HUDEP-2 (cell line): ENCODE results near the gene SEC14L1.
A peak's percentile ranks its signal among the peaks of the same experiment; 100 is the strongest.
"Not testable (repeated sequence)": the region's sequence is repeated elsewhere in the genome, so short reads cannot be mapped to it uniquely, and the experiment has no call there.

ENCODE experiments used
- DNase-seq, 76 experiments: peaks; one replicate each; lab custom pipeline; 2025; ENCODE audit not compliant: unreplicated experiment in 76 of 76; lab: John Stamatoyannopoulos, UW

Gene SEC14L1

DNA sequence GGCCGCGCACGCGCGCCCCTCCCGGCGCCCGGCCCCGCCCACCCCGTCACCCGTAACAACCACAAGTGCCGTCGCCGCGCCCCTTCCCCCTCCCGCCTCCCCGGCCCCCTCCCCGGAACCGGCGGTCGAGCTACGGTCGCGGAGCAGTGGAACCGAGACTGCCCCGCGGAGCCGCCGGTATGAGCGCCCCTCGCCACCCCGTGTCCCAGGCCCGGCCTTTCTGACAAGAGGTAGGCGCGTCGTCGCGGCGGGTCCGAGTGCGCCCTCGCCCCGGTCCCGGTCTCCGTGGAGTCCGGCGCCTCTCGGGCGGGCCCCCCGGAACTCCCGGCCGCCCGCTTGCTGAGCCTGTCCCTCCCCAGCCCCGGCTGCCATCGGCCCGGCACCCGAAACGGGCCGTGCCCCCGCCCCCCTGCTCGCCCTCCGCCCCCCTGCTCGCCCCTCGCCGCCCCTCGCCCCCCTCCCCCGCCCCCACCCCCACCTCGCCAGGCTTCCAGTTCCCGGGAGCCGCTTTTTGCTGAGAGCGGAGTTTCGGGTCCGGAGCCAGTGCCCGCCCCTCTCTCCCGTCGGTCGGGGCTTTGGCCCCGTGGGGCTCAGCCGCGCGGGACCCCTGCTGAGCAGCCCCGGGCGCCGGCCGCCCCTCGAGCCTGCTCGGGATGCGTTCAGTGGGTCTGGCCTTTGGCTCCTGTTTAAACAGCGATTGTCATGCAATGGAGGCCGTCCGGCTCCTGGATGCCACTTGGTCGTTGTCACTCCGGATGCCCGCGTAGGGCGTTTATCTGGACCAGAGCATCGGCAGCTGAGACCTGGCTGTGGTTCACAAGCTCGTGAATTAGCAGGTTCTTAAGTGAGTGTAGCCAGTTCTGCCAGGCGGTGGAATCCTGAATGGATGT lies at the start of gene SEC14L1:
TSS of gene SEC14L1 (plus strand) at position 92 of the 890 bp plus-strand sequence. CDS start 2,628 bp downstream, outside the sequence.
- DNase-seq = peak in 71 of 76 experiments; percentile 12 to 83 (median 63)

DNA sequence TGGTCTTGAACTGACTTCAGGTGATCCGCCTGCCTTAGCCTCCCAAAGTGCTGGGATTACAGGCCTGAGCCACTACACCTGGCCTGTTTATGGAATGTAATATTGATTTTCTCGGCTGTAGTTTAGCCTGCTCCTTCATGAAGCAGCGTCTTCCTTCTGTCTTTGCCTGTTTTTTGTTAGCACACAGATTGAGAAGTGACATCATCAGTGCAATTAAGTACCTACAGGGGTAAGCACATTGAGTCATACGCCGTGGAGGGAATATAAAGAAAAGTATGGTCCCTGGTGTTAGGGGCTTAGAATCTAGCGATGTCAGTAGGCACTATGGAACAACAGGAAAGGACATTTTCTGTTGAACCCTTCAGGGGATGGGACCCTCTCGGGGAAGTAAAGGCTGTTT lies 48.7 kb upstream of the SEC14L1 start:
- DNase-seq = no peak

DNA sequence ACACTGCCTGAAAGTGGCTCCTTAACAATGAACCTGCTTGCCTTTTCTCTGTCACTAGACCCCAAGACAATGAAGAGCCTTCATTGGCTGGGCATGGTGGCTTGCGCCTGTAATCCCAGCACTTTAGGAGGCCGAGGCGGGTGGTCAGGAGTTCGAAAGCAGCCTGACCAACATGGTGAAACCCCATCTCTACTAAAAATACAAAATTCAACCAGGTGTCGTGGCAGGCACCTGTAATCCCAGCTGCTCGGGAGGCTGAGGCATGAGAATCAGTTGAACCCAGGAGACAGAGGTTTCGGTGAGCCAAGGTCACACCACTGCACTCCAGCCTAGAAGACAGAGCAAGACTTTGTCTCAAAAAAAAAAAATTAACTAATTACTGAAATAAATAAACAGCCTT lies 45.3 kb upstream of the SEC14L1 start:
- DNase-seq = no peak

DNA sequence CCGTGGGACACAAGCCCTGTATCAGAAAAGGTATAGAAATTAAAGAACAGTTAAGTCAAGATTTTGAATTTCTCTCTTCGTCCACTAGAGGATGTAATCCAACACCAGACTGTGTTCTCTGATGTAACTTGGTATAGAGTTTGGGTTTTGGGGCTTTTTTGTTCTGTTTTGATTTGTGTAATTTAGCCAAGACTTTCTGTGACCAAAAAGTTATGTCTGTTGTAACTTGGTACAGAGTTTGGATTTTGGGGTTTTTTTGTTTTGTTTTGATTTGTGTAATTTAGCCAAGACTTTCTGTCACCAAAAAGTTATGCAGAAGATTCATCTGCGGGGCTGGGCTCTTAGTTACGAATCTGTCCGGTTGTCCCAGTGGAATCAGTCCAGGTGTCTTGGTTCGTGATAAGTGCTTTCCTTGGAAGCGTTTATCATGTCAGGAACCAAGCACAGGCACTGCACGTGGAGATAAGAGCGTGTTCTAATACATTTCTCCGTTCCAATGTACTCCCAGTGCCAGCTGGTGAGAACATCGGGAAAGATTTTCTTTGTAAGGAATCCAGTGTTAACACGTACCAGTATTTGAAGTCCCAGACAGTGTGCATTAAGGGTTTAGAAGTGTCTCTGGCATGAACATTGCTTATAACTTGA lies 44.1 kb upstream of the SEC14L1 start:
- peak in 5 of 76 experiments; percentile 9 to 32 (median 22) for DNase-seq

DNA sequence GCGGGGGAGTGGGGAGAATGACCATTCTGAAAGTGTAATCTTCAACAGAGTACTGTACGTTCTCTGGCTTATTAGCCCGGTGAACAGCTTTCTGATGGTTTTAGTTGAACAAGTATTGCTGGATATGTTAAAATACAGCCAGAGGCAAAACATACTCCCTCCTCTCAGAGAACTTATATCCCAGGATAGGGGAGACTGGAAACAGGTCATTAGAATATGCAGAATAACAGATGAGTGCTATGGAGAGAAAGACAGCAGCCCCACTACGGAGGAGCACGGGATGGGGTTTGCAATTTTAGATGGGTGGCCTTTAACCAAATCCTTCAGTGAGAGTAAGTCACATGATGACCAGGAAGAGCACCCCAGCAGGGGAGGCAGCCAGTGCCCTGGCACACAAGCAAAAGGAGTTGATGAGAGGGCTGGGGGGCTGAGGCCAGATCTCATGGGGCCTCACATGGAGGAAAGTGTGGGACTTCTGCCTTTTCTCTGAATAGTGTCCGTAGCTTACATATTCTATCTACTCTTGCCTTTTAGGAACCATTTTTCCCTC lies 43.1 kb upstream of the SEC14L1 start:
- DNase-seq = no peak

DNA sequence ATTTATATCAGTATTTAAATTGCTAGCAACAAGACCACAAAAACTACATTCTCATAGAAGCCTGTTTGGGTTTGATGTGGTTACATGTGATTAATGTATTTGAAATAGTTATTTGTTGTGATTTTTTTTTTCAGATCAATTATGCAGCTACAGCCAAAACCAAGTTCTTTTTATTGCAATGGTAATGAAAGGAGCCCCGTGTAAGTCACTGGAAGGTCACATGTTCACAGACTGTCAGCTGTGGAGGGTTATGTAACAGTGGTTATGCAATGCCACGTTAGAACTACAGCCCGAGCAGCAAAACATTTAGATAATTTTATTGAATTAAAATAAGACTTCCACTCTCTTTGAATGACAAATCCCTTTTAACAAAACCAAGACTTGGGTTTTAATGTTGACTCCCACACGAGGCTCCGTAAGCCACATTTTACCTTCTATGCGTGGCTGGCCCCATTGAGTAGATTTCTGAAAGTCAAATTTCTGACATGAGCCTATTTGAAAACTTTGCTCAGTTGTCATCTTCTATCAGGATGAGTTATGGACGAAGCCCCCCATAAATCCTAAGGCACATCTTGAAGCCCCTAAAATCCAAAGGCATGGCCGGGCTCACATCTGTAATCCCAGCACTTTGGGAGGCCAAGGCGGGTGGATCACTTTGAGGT lies 41.8 kb upstream of the SEC14L1 start:
- no peak for DNase-seq

DNA sequence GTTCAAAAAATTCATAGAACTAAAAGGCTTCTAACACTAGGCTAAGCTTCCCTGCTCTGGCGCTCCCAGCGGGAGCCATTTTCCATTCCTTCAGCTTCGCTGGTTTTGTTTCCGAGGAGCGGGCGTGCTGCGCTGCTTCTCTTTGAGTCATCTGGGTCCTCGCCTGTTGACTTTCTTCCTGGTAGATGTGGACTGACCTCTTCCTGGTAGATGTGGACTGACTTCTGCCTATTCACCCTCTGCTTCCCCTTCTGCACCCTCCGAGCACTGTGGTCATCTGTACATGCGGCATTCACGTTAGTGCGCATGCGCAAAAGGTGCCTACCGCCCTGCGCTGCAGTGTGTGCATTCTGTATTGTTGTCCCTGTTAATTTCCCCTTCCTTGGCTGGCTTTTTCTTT lies 40.8 kb upstream of the SEC14L1 start:
- no peak for DNase-seq

DNA sequence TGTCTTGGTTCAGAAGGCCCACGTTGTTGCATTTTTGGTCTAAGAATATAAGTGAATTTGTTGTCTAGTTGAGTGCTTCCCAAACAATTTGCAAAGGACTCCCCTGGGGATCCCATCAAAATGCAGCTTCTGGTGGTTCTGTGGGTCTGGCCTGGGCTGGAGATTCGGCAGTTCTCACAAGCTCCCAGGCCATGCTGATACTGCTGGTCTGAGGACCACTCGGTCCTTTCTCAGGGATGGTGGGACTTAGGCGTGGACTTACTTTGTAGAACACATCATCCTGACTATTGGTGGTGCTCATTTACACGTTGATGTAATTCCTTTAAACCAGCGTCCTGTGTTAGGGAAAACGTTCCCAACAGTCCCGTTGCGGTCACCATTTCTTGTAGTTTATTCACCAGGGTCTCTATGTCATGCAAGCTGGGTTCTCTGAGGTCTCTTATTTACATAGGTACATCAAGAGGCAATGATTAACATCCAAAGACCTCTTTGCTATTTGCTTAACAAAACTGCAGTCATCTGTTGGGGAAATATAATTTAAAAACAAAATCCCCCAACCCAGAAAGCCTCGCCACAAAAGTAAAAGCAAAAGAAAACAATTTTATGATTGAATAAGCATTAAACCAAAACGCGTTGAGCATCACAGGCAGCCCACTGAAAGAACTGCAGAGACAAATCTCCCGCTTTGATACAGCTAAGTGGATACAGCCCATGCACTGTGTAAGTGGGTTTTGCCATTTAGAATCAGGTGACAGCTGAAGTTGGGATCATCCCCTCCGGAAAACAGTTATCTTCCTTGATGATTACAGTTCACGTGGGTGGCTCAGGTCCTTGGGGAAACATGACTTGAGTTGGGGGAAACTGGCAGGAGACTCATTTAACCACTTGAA lies 39.0 kb upstream of the SEC14L1 start:
- DNase-seq = no peak

DNA sequence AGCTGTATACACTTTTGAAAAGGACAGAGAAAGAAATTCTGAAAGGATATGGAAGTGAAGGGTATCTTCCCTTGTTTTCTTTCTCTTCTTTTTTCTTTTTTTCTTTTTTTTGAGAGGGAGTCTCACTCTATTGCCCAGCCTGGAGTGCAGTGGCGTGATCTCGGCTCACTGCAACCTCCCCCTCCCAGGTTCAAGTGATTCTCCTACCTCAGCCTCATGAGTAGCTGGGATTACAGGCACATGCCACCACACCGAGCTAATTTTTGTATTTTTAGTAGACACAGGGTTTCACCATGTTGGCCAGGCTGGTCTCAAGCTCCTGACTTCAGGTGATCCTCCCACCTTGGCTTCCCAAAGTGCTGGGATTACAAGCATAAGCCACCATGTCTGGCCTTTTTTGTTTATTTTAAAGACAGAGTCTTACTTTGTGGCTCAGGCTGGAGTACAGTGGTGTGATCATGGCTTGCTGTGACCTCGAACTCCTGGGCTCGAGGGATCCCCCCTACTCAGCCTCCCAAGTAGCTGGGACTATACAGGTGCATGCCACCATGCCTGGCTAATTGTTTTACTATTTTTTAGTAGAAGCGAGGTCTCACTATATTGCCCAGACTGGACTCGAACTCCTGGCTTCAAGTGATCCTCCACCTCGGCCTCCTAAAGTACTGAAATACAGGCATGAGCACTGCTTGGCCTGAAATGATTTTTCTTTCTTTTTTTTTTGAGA lies 38.2 kb upstream of the SEC14L1 start:
- not testable (repeated sequence) for DNase-seq

DNA sequence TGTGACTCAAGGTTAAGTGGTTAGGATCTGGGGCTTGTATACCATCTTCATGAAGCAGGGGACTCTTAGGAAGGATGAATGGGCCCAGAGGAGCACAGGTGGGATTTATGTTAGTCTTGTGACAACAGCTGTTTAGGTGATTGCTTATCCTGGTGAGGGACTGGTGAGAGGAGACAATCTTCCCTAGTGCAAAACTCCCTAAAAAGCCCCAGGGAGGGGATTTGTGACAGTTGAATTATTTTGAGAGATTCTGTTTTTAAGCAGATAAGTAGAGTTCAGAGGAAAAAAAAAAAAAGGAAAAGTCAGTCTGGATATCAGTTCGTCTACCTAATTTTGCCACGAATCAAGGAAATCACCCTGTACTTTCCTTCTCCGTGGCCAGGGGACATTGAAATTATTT lies 35.1 kb upstream of the SEC14L1 start:
- DNase-seq = no peak

DNA sequence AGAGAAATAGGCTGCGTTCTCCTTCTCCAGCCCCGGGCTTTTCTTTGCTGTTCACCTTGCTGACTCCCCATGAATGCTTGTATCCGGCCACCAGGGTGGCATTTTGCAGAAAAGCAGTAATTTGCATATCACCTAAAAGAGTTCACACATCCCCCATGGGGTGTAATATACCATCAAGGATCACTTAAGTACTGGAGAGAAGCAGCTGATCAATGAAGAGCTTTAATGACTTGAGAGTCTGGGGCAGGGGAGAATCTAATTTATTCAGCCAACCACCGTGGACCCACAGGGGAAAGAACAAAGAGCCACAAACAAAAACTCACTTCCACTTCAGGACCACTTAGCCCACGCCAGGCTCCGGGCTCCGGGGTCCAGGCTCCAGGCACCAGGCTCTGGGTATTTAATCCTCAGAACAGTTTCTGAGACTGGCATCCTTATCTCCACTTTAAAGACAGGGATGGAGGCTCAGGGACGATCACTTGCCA lies 33.9 kb upstream of the SEC14L1 start:
- DNase-seq = no peak

DNA sequence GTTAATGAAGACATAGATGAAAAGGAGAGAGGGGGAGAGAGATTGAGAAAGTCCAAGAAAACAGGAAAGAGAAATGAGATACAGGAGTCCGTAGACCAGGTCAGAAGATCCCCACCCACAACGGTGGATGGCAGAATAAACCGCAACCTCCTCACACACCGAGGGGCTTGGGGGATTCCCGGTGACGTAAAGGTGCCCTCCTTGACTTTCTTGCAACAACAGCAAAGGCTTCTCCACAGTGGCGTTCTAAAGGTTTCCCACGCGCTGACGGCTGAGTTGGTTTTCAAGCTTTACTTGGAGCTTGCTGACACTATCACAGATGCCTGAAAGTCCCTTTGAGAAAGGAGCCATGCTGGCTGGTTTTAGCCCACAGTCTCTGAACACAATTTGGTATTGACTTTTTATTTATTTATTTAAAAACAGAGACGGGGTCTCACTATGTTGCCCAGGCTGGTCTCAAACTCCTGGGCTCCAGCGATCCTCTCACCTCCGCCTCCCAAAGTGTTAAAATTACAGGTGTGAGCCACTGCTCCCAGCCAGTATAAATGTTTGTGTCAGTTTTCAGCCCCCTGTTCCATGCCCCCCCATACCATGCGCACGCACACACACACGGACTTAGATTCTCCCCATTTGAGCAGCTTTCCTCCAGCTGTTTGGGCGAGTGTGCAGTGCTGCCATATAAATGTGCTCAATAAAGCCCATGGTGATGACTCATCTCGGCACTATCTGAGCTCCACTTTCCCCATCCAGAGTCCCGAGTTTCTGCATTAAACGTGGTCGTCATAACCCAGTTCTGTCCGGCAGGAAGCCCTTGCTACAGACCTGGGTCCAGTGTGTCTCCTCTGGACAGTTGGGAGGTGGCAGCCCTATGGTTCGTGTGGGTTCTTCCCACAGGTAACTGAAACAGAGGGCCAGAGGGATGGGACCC lies 33.0 kb upstream of the SEC14L1 start:
- DNase-seq = no peak

DNA sequence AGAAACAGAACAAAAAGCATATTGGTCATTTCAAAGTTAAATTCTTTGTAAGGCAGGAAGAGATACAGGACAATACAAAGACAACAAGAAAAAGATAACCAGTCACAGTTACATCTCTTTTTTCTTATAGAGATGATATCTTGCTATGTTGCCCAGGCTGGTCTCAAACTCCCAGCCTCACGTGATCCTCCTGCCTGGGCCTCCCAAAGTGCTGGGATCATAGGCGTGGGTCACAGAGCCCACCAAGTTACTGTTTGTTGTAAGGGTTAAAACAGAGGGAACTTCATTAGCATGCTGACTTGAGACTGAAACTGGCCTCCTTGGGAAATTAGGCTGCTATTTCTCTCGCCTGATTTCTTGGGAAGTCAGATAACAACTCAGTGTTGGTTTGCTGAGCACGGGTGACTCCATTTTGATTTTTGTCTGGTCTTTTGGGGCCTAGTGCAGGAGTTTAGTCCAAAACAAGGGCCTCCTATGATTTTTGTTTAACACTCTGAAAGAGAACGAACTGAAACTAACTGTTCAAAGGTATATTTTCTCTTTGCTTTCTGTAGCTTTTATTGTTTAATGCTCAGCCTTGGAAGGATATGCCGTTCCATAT lies 31.5 kb upstream of the SEC14L1 start:
- DNase-seq = no peak

DNA sequence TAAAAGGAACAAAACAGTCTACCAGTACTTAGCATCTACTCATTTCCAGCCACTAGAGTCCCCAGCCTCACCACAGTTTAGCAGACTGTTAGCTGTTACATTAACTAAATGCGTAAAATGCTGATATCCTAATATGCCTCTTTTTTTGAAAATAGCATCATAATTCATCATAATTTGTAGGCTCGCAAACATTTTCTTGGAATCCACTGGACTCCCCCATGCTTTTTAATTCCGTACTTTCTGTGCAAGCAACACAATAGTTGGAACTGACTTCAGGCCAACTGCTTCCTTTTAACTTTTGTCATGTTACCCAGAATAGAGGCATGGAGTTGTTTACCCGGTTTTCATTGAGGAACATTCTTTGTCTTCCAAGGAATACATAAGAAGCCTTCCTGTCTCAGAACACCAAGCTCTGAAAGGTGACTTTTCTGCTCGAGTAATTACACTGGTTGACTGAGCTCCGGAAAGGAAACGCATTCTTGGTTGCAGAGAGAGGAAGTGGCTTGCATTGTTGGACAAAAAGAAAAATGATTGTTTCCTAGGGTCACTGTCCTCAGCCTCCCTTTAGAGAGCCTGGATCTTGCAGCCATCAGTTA lies 30.9 kb upstream of the SEC14L1 start:
- no peak for DNase-seq

DNA sequence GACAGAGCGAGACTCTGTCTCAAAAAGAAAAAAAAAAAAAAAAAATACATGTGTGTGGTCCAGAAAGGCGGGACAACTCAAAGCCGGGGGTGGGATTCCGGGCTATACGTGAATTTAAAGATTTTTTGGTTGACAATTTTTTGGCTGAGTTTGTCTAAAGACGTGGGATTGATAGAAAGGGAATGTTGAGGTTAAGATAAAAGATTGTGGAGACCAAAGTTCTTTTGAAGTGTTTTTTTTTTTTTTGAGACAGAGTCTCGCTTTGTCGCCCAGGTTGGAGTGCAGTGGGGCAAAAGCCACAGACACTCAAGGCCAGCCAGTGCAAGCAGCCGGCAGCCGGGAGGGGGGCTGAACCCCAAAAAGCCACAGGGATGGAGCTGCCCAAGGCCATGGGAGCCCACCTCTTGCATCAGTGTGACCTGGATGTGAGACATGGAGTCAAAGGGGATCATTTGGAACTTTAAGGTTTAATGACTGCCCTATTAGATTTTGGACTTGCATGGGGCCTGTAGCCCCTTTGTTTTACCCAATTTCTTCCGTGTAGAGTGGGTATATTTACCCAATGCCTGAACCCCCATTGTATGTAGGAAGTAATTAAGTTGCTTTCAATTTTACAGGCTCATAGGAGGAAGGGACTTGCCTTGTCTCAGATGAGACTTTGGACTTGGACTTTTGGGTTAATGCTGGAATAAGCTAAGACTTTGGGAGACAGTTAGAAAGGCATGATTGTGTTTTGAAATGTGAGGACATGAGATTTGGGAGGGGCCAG lies 29.4 kb upstream of the SEC14L1 start:
- DNase-seq = not testable (repeated sequence)

DNA sequence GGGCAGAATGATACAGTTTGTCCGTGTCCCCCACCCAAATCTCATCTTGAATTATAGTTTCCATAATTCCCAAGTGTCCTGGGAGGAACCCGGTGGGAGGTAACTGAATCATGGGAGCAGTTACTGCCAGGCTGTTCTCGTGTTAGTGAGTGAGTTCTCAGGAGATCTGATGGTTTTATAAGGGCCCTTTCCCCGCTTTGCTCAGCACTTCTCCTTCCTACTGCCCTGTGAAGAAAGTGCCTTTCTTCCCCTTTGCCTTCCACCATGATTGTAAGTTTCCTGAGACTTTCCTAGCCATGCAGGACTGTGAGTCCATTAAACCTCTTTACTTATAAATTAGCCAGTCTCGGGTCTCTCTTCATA lies 28.9 kb upstream of the SEC14L1 start:
- DNase-seq = no peak

DNA sequence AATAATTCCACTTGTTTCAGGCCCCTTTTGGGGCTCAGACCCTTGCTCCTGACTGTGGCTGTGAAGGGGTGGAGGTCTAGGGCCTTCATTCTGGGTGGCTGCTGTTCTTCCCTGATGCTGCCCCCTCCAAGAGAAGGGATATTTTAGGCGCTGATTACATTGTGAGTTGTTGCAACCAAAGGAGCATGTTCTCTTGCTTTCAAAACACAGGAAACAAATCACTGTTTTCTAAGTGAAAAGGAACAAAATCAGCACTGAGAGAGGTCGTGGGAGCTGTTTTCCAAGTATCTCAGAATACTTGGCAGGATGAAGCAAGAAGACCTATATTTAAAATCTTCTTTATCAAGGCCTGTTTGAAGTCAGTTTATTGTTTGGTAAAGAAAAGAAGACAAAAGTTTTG lies 25.3 kb upstream of the SEC14L1 start:
- no peak for DNase-seq
